AG04449 (cell line): ENCODE results near the gene STK32C.

Experiments
- CTCF ChIA-PET: fragments of 350-600 bp; formaldehyde crosslinking; extraction: SDS; loops from one replicate; lab custom pipeline; 2021; ENCODE audit warnings: antibody characterized with exemption; lab: Yijun Ruan, JAX
- POLR2A ChIA-PET: fragments of 400-600, 350-600 bp; formaldehyde crosslinking; extraction: SDS; loops from one replicate; lab custom pipeline; 2020; ENCODE audit warnings: antibody characterized with exemption, inconsistent platforms; lab: Yijun Ruan, JAX
- DNase-seq: peaks from one replicate; pipeline ENCODE4 v3.0.0-alpha.2; 2010; ENCODE audit warnings: low read depth, low spot score
- H3K4me3 ChIP-seq: 2 replicates; pipeline ENCODE4 v1.5.1; 2011; ENCODE audit warnings: low read depth, mild to moderate bottlenecking, control low read depth, low read length
- TF ChIP-seq, protein P1 (sequence below): IDR thresholded peaks from one replicate; pipeline ENCODE4 v1.5.1; 2011; ENCODE audit warnings: mild to moderate bottlenecking, moderate library complexity, low read length, control low read depth, inconsistent platforms; ENCODE audit not compliant: insufficient read depth; ENCODE audit errors: missing control alignments

The STK32C gene

DNA sequence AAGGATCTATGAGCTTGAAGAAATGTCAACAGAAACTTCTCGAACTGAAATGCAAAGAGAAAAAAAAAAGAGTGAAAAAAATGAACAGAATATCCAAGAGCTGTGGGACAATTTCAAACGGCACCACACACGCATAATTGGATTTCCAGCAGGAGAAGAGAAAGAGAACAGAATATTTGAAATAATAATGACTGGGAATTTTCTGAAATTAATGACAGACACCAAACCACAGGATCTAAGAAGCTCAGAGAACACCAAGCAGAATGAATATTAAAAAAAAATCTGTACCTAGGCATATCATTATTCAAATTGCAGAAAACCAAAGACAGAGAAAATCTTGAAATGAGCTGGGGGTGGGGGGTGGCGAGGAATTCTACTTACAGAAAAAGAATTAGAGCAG, 93.8 kb downstream of the STK32C start:
- POLR2A ChIA-PET = no interaction called here
- CTCF ChIA-PET = interaction anchor here (0.9 to 1.5 kb wide), 3 partner anchors 9 to 139 kb away, joined by 4 read pairs; no protein-coding TSS in a partner anchor
- no peak overlapping the region for H3K4me3 ChIP-seq
- TF ChIP-seq, protein P1, sequence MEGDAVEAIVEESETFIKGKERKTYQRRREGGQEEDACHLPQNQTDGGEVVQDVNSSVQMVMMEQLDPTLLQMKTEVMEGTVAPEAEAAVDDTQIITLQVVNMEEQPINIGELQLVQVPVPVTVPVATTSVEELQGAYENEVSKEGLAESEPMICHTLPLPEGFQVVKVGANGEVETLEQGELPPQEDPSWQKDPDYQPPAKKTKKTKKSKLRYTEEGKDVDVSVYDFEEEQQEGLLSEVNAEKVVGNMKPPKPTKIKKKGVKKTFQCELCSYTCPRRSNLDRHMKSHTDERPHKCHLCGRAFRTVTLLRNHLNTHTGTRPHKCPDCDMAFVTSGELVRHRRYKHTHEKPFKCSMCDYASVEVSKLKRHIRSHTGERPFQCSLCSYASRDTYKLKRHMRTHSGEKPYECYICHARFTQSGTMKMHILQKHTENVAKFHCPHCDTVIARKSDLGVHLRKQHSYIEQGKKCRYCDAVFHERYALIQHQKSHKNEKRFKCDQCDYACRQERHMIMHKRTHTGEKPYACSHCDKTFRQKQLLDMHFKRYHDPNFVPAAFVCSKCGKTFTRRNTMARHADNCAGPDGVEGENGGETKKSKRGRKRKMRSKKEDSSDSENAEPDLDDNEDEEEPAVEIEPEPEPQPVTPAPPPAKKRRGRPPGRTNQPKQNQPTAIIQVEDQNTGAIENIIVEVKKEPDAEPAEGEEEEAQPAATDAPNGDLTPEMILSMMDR = no peak
- DNase-seq = no peak

GRCh38 chr10:132212816-132213215, 94.9 kb downstream of the STK32C start:
- ChIA-PET CTCF (interaction anchor here (1.1 to 1.5 kb wide), 3 partner anchors 11 to 121 kb away, joined by 3 to 8 read pairs (median 4); no protein-coding TSS in a partner anchor), POLR2A (no interaction called here)
- no peak overlapping the region for H3K4me3 ChIP-seq
- TF ChIP-seq, protein P1 = no peak
- no peak for DNase-seq

DNA sequence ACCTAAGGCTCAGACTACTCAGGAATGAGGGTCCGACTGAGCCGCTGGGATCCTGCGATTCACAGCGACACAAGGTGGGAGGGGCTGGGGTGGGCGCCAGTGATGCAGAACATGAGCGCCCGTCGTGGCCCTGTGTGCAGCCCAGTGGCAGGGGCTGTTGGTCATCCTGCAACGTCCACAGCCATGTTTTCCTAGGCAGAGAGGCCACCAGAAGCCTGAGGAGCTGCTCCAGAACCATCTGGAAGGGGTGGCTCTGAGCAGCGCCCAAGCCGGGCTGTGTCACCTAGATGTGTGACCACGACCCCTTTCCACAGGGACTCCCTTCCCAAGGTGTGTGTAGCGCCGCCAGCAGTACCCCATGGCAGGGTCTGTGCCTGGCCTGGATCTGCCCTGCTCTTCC, 96.5 kb downstream of the STK32C start:
- ChIA-PET CTCF (interaction anchor here (1.5 kb wide), 1 partner anchor 13 kb away, joined by 8 read pairs; no protein-coding TSS in a partner anchor), POLR2A (no interaction called here)
- TF ChIP-seq, protein P1 = no peak
- DNase-seq = no peak
- H3K4me3 ChIP-seq = no peak overlapping the region

GRCh38 chr10:132210766-132211165, 97.0 kb downstream of the STK32C start:
- CTCF ChIA-PET = no interaction called here

DNA sequence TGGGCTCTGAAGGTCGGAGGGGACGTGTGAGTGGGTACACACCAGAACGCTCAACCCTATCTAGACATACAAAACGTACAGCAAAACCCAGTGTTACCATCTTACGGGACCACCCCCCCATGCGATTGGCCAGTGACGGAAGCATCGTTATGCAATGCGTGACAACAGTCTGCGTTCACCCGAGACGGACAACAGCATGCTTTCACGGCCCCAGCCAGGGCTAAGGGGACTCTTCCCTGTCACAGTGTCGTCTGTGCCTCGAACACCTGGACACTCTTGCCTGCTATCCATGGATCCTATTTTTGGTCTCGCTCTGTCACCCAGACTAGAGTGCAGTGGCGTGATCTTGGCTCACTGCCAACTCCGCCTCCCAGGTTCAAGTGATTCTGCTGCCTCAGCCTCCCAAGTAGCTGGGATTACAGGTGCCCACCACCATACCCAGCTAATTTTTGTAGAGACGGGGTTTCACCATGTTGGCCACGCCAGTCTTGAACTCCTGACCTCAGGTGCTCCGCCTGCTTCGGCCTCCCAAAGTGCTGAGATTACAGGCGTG, 97.7 kb downstream of the STK32C start:
- TF ChIP-seq, protein P1 = no peak
- CTCF ChIA-PET = no interaction called here
- DNase-seq = no peak
- POLR2A ChIA-PET = no interaction called here
- H3K4me3 ChIP-seq = no peak overlapping the region

More at GRCh38 chr10:132210766-132211165, 97.0 kb downstream of the STK32C start:
- POLR2A ChIA-PET = no interaction called here
- H3K4me3 ChIP-seq = no peak overlapping the region
- TF ChIP-seq, protein P1 = no peak
- DNase-seq = no peak

DNA sequence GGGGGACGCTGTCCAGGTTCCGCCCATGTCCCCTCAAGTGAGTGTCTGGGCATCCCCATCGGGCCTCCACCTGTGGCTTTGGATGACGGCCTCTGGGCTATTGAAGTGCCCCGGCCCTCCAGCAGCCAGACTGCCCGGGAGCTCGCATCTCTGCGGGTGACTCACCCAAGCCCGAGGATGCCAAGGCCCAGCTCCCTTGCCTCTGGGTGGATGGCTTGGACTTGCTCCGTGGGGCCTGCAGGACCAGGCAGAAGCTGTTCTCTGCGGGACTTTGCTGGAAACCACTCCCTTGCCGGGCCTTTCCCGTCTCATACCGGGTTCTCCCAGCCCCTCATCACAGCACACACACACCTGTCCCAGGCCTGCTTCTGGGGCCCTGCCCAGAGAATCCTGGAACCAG, 98.6 kb downstream of the STK32C start:
- CTCF ChIA-PET = no interaction called here
- TF ChIP-seq, protein P1 = no peak
- POLR2A ChIA-PET = no interaction called here
- DNase-seq = no peak
- no peak overlapping the region for H3K4me3 ChIP-seq
